Central memory CD4-positive, alpha-beta T cell (primary cell): ENCODE results near the gene NDOR1.

Experiments
- DNase-seq: peaks from one replicate; pipeline ENCODE4 v3.0.0; 2022

Gene NDOR1

GRCh38 chr9:137167747-137168572 lies 37.5 kb upstream of the NDOR1 start:
- DNase-seq = no peak

DNA sequence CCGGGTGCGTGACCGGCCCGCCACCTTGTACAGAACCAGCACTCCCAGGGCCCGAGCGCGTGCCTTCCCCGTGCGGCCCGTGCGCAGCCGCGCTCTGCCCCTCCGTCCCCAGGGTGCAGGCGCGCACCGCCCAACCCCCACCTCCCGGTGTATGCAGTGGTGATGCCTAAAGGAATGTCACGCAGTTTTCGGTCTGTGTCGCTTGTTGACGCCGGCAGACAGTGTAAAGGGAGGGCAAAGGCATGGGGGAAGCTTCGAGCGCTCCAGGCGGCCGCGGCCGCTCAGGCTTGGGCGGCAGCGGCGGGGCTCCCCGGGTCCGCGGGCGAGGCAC lies 37.0 kb upstream of the NDOR1 start:
- DNase-seq = no peak

GRCh38 chr9:137168904-137169856 lies 36.3 kb upstream of the NDOR1 start:
- DNase-seq = no peak

- no peak for DNase-seq
Observed at GRCh38 chr9:137169896-137170358, 35.6 kb upstream of the NDOR1 start, which contains the start of gene LRRC26. Gene LRRC26 (minus strand): TSS chr9:137170051. CDS start chr9:137169943, 108 bp downstream.

DNA sequence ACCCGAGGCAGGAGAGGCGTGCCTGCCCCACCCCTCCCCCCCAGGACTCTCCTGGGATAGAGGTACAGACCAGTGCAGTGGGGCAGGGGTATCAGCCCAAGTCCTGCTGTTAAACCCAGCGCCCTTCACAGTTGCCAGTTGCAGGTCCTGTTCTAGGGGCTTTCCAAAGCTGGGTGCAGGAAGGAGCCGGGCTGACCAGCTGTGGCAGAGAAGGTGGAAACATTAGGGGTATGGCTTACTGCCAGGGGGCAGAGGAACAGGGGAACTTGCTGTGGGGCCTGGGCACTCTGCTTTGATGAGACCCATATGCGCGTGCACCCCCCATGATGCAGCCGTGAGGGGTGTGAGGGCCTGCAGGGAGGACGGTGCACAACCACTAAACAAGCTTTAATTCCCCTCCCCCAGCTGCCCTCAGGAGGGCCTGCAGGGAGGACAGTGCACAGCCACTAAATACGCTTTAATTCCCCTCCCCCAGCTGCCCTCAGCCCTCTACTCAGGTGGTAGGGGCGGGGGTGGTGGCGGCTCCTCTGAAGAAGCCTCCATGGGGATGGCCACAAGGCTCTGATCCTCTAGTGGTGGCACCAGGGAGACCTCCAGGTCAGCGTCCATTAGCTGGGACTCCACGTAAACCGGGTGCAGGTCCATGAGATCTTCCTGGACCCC lies 34.9 kb upstream of the NDOR1 start:
- DNase-seq = no peak

GRCh38 chr9:137171149-137171900 lies 34.2 kb upstream of the NDOR1 start:
- no peak for DNase-seq

DNA sequence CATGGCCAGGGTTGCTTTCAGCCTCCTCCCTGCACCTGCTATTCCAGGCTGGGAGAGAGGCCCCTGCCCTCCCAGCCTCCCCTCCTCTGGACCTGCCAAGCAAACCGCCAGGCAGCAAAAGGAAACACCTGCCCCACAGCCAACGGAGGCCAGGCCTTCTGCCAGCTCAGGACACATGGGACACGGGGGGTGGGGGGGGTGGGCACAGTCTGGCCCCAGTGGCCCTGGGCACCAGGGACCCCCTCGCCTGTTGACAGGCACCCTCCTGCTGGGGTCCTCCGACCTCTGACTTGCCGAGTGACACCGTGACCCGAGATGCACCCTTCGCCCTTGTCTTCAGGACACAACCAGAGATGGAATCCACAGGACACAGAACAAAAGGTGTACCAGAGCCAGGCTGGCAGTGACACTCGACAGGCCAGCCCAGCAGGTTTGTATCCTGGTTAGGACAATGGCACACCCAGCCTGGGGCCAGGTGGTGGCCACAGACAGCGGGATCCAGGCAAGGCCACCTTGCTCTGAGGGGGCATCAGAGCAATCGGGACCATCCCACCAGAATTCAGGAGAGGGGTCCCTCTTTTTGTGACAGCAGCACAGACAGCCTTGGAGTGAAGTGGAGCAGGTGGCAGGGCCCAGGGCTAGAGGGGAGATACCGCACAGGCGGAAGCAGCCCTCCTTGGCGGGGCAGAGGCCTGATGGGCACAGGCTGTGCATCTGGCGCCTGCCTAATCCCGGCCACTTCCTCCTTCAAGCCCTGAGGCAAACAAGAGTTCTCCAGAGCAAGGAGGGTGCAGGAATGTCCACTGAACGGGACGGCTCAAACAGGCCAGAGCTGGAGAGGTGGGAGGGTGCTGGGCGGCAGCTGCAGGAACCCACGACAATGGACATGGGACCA lies 32.4 kb upstream of the NDOR1 start:
- DNase-seq = no peak

DNA sequence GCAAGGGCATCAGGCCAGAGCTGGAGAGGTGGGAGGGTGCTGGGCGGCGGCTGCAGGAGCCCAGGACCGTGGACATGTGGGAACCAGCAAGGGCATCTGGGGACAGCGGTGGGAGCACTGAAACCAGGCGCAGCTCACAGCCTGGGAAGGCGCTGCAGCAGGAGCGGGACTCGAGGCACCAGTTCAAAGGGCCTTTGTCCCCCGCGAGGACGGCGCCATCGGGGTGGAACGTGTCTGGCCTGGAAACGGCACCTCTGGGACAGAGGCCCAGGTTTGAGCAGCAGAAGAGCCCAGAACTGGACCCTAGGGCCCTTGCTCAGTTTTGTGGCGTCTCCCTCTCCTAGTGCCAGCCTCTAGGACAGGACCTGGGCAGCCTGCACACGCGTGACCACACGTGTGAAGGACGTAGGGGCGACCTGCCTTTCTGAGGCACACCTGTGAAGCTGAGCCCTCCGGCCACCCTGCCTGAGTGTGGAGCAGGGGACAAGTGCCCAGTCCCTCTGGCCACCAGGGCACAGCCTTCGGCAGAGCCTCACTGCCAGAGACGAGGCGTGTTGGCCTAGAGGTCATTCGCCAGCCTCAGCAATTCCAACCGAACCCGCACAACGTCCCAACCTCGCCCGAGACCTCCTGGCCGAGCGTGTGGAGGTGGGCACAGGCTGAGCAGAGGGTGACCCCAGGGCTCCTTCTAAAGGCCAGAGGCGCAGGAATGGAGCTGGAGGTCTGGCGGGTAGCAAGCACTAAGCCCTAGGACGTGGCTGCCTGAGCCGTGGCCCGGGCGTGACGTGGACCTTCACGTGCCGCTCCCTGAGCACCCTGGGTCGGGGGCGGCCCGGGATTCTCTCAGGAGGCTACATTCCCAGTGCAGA lies 31.5 kb upstream of the NDOR1 start:
- no peak for DNase-seq

DNA sequence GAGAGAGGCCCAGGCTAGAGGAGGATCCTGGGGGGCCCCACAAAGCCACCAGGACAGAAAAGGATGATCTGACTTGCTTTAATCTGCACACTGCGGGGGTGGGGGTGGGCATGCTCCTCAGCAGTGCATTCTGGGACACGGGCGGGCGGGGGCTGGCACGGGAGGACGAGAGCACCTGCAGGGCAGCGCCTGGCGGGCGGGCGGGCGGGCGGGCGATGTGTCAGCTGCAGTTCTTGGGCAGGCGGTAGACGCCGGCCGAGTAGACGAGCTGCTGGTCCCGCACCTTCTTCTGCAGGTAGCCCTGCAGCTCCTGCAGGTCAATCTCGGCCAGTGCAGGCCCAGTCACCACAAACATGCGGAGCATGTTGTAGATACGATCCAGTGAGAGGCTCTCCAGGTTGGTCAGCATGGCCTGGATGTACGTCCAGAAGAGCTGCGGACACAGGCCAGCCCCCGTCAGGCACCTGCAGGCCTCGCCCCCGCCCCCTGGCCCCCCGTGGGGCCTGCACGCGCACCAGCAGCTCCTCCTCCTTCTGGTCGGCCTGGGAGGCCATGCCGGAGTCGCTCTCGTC lies 30.7 kb upstream of the NDOR1 start:
- no peak for DNase-seq

DNA sequence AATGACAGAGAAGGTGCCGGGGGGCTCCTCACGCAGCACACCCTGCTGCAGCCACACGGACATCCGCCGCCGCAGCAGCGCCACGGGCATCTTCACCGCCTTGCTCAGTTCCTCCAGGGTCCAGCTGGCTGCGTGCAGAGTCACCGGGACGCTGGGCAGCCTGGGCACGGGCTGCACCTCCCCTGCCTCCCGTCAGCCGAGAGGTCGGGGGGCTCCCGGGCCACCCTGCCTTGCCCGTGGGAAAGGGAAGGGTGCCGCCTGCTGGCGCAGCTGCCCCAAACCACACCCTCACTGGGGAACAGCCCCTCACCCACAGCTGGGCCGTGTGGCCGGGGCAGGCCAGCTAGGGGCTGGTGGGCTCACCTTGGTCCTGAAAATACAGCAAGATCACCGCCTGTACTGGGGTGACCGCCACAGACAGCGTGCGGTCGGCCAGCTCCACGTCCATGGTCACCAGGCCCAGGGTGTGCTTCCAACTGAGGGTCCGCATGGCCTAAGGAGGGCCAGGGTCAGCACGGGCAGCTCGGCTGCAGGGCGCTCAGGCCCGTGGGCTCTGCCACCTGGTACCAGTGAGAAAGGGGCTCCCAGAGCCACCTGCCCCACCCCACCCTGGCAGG lies 30.0 kb upstream of the NDOR1 start:
- peak; percentile 16 for DNase-seq

GRCh38 chr9:137176302-137177182 lies 29.0 kb upstream of the NDOR1 start:
- no peak for DNase-seq

- DNase-seq = no peak
Observed at GRCh38 chr9:137178201-137178938, 27.1 kb upstream of the NDOR1 start.

GRCh38 chr9:137178939-137179630 lies 26.4 kb upstream of the NDOR1 start:
- no peak for DNase-seq

- no peak for DNase-seq
Observed at GRCh38 chr9:137179761-137180160, 25.7 kb upstream of the NDOR1 start.

- DNase-seq = no peak
Observed at GRCh38 chr9:137180491-137180890, 25.0 kb upstream of the NDOR1 start.

GRCh38 chr9:137181680-137182079 lies 23.8 kb upstream of the NDOR1 start:
- no peak for DNase-seq

DNA sequence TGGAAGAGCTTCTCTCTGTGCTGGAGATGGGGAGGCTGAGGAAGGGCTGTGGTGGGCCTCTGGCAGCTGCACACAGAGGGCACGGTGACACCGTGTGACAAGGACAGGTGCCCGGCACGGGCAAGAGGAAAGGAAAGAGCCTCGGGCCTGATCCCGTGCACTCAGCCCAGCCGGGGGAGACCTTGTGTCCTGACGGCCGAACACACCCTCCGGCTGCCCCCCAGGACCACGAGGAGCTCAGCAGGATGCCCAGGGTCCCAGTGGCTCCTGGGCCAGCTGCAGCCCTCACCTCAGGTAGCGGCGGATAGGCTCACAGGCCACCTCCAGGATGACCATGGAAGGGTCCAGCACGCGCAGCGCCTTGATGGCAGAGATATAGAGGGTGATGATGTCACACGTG lies 22.7 kb upstream of the NDOR1 start:
- no peak for DNase-seq
